Measurements from ENCODE around the gene FHIT.
"Not testable (repeated sequence)": the region's sequence is repeated elsewhere in the genome, so short reads cannot be mapped to it uniquely, and the experiment has no call there.

The FHIT gene

GRCh38 chr3:60707452-60708020 is 543.7 kb downstream of the FHIT start:
- H3K36me3 ChIP-seq (ENCODE audit: insufficient read depth, low read length): peaks cover 3% of the 10 kb centered on the region; the same call in 1 of the 2 replicates
- H3K27ac ChIP-seq (ENCODE audit: low read depth, low read length): peak overlapping the region; percentile 49
- H2AFZ ChIP-seq (ENCODE audit: low read length, unreplicated experiment): no peak overlapping the region
- H3K79me2 ChIP-seq (ENCODE audit: control insufficient read depth, insufficient read depth, low read length, unreplicated experiment): no peaks in the 10 kb centered on the region
- no peaks in the 10 kb centered on the region for H3K27me3 ChIP-seq (ENCODE audit: insufficient read depth, low read length)
- peaks cover 21% of the 10 kb centered on the region for H3K4me1 ChIP-seq (ENCODE audit: control insufficient read depth, insufficient read depth, low read length, unreplicated experiment)
- no peak overlapping the region; the same call in 1 of the 2 replicates for H3K4me3 ChIP-seq (ENCODE audit: low read depth, low read length)

- no peaks in the 10 kb centered on the region for H3K27me3 ChIP-seq (ENCODE audit: insufficient read depth, low read length)
- peak overlapping the region; percentile 31; the same call in 1 of the 2 replicates for H3K27ac ChIP-seq (ENCODE audit: low read depth, low read length)
- H3K79me2 ChIP-seq (ENCODE audit: control insufficient read depth, insufficient read depth, low read length, unreplicated experiment): no peaks in the 10 kb centered on the region
- peaks cover 21% of the 10 kb centered on the region for H3K4me1 ChIP-seq (ENCODE audit: control insufficient read depth, insufficient read depth, low read length, unreplicated experiment)
- H3K4me3 ChIP-seq (ENCODE audit: low read depth, low read length): no peak overlapping the region
- H3K36me3 ChIP-seq (ENCODE audit: insufficient read depth, low read length): peaks cover 3% of the 10 kb centered on the region; the same call in 1 of the 2 replicates
- no peak overlapping the region for H2AFZ ChIP-seq (ENCODE audit: low read length, unreplicated experiment)
These were observed 547.1 kb downstream of the FHIT start for GRCh38 chr3:60703956-60704736.

- Histone ChIP-seq H2AFZ (ENCODE audit: low read length, unreplicated experiment) (no peak overlapping the region), H3K36me3 (ENCODE audit: insufficient read depth, low read length) (peaks cover 3% of the 10 kb centered on the region; the same call in 1 of the 2 replicates), H3K4me1 (ENCODE audit: control insufficient read depth, insufficient read depth, low read length, unreplicated experiment) (peaks cover 14% of the 10 kb centered on the region), H3K27me3 (ENCODE audit: insufficient read depth, low read length) (no peaks in the 10 kb centered on the region), H3K27ac (ENCODE audit: low read depth, low read length) (no peak overlapping the region), H3K79me2 (ENCODE audit: control insufficient read depth, insufficient read depth, low read length, unreplicated experiment) (no peaks in the 10 kb centered on the region), H3K4me3 (ENCODE audit: low read depth, low read length) (no peak overlapping the region)
These were observed 548.2 kb downstream of the FHIT start for GRCh38 chr3:60703008-60703407.

GRCh38 chr3:60698117-60698516 is 553.1 kb downstream of the FHIT start:
- Histone ChIP-seq H3K4me3 (ENCODE audit: low read depth, low read length) (no peak overlapping the region), H2AFZ (ENCODE audit: low read length, unreplicated experiment) (no peak overlapping the region), H3K4me1 (ENCODE audit: control insufficient read depth, insufficient read depth, low read length, unreplicated experiment) (no peaks in the 10 kb centered on the region), H3K36me3 (ENCODE audit: insufficient read depth, low read length) (peaks cover 3% of the 10 kb centered on the region; the same call in 1 of the 2 replicates), H3K27me3 (ENCODE audit: insufficient read depth, low read length) (no peaks in the 10 kb centered on the region), H3K27ac (ENCODE audit: low read depth, low read length) (no peak overlapping the region), H3K79me2 (ENCODE audit: control insufficient read depth, insufficient read depth, low read length, unreplicated experiment) (no peaks in the 10 kb centered on the region)

GRCh38 chr3:60697132-60697531 is 554.1 kb downstream of the FHIT start:
- no peaks in the 10 kb centered on the region for H3K4me1 ChIP-seq (ENCODE audit: control insufficient read depth, insufficient read depth, low read length, unreplicated experiment)
- H2AFZ ChIP-seq (ENCODE audit: low read length, unreplicated experiment): no peak overlapping the region
- H3K36me3 ChIP-seq (ENCODE audit: insufficient read depth, low read length): no peaks in the 10 kb centered on the region
- no peaks in the 10 kb centered on the region for H3K79me2 ChIP-seq (ENCODE audit: control insufficient read depth, insufficient read depth, low read length, unreplicated experiment)
- no peaks in the 10 kb centered on the region for H3K27me3 ChIP-seq (ENCODE audit: insufficient read depth, low read length)
- no peak overlapping the region for H3K27ac ChIP-seq (ENCODE audit: low read depth, low read length)
- H3K4me3 ChIP-seq (ENCODE audit: low read depth, low read length): no peak overlapping the region

- Histone ChIP-seq H3K4me3 (ENCODE audit: low read depth, low read length) (no peak overlapping the region), H3K79me2 (ENCODE audit: control insufficient read depth, insufficient read depth, low read length, unreplicated experiment) (no peaks in the 10 kb centered on the region)
These were observed 554.7 kb downstream of the FHIT start for GRCh38 chr3:60696428-60697125.

GRCh38 chr3:60675424-60675823 is 575.8 kb downstream of the FHIT start:
- Histone ChIP-seq H3K4me3 (ENCODE audit: low read depth, low read length) (no peak overlapping the region), H2AFZ (ENCODE audit: low read length, unreplicated experiment) (no peak overlapping the region), H3K4me1 (ENCODE audit: control insufficient read depth, insufficient read depth, low read length, unreplicated experiment) (no peaks in the 10 kb centered on the region), H3K27me3 (ENCODE audit: insufficient read depth, low read length) (no peaks in the 10 kb centered on the region), H3K27ac (ENCODE audit: low read depth, low read length) (no peak overlapping the region), H3K36me3 (ENCODE audit: insufficient read depth, low read length) (no peaks in the 10 kb centered on the region), H3K79me2 (ENCODE audit: control insufficient read depth, insufficient read depth, low read length, unreplicated experiment) (no peaks in the 10 kb centered on the region)

More at GRCh38 chr3:60696428-60697125, 554.7 kb downstream of the FHIT start:
- H3K27me3 ChIP-seq (ENCODE audit: insufficient read depth, low read length): no peaks in the 10 kb centered on the region
- H2AFZ ChIP-seq (ENCODE audit: low read length, unreplicated experiment): no peak overlapping the region
- no peaks in the 10 kb centered on the region for H3K36me3 ChIP-seq (ENCODE audit: insufficient read depth, low read length)
- no peaks in the 10 kb centered on the region for H3K4me1 ChIP-seq (ENCODE audit: control insufficient read depth, insufficient read depth, low read length, unreplicated experiment)
- no peak overlapping the region for H3K27ac ChIP-seq (ENCODE audit: low read depth, low read length)

- H3K79me2 ChIP-seq (ENCODE audit: control insufficient read depth, insufficient read depth, low read length, unreplicated experiment): no peaks in the 10 kb centered on the region
- H3K27me3 ChIP-seq (ENCODE audit: insufficient read depth, low read length): no peaks in the 10 kb centered on the region
- no peaks in the 10 kb centered on the region for H3K36me3 ChIP-seq (ENCODE audit: insufficient read depth, low read length)
These were observed 576.4 kb downstream of the FHIT start for GRCh38 chr3:60674870-60675269.

GRCh38 chr3:60673123-60673522 is 578.1 kb downstream of the FHIT start:
- Histone ChIP-seq H3K36me3 (ENCODE audit: insufficient read depth, low read length) (no peaks in the 10 kb centered on the region), H2AFZ (ENCODE audit: low read length, unreplicated experiment) (no peak overlapping the region), H3K27me3 (ENCODE audit: insufficient read depth, low read length) (no peaks in the 10 kb centered on the region), H3K4me1 (ENCODE audit: control insufficient read depth, insufficient read depth, low read length, unreplicated experiment) (no peaks in the 10 kb centered on the region), H3K27ac (ENCODE audit: low read depth, low read length) (no peak overlapping the region), H3K79me2 (ENCODE audit: control insufficient read depth, insufficient read depth, low read length, unreplicated experiment) (no peaks in the 10 kb centered on the region), H3K4me3 (ENCODE audit: low read depth, low read length) (no peak overlapping the region)

More at GRCh38 chr3:60674870-60675269, 576.4 kb downstream of the FHIT start:
- Histone ChIP-seq H3K27ac (ENCODE audit: low read depth, low read length) (no peak overlapping the region), H3K4me3 (ENCODE audit: low read depth, low read length) (no peak overlapping the region), H3K4me1 (ENCODE audit: control insufficient read depth, insufficient read depth, low read length, unreplicated experiment) (no peaks in the 10 kb centered on the region), H2AFZ (ENCODE audit: low read length, unreplicated experiment) (no peak overlapping the region)

GRCh38 chr3:60672337-60672736 is 578.9 kb downstream of the FHIT start:
- not testable (repeated sequence) for H3K4me3 ChIP-seq (ENCODE audit: low read depth, low read length); H3K79me2 ChIP-seq (ENCODE audit: control insufficient read depth, insufficient read depth, low read length, unreplicated experiment); H3K27ac ChIP-seq (ENCODE audit: low read depth, low read length)

More at GRCh38 chr3:60672337-60672736, 578.9 kb downstream of the FHIT start:
- H3K36me3 ChIP-seq (ENCODE audit: insufficient read depth, low read length); H3K4me1 ChIP-seq (ENCODE audit: control insufficient read depth, insufficient read depth, low read length, unreplicated experiment); H2AFZ ChIP-seq (ENCODE audit: low read length, unreplicated experiment); H3K27me3 ChIP-seq (ENCODE audit: insufficient read depth, low read length): not testable (repeated sequence)

Measured in ACC112 (cell line).